ENCODE measurements around the gene DDI2.

DDI2 gene

DNA sequence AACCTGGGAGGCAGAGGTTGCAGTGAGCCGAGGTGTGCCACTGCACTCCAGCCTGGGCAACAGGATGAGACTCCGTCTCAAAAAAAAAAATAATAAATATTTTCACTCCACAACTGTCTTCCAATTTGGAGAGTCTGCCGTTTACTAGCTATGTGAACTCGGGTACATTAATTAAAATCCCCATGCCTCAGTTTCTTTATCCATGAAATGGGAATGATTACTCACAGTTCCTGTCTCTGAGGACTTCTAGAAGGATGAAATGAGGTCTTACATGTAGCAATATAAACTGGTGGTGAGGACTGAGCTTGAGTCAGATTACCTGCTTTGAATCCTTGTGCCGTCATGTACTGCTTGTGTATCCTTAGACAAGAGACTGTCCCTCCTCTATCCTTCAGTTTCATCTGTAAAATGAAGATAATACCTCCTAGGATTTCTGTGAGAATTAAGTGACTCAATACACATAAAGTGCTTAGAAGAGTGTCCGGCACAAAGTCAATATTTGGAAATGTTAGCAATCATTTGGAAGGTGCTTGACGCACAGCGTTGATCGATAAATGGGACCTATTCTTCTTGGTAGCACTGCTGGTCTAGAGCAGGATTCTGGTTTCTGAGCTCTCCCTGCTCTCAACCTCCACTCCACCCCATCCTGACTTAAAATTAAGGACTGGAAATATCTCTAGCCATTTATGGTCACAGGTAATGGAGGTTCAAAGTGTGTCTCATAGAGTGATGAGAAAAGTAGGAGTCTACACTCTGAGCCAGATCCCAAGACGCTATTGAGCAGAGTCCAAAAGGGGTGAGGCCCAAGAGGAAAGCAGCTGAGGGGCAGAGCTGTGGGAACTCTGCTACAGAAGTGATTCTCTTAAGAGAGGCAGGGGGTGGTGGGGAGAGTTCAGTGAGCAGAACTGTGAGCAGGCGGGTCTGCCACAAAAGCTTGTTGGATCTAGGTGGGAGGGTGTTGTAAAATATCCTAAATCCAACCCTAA is 11.6 kb upstream of the DDI2 start:
- no peak for DNase-seq

GRCh38 chr1:15609631-15610030 is 7.6 kb upstream of the DDI2 start:
- DNase-seq, result no peak

- DNase-seq, result no peak
Observed at GRCh38 chr1:15610167-15610566, 7.1 kb upstream of the DDI2 start.

DNA sequence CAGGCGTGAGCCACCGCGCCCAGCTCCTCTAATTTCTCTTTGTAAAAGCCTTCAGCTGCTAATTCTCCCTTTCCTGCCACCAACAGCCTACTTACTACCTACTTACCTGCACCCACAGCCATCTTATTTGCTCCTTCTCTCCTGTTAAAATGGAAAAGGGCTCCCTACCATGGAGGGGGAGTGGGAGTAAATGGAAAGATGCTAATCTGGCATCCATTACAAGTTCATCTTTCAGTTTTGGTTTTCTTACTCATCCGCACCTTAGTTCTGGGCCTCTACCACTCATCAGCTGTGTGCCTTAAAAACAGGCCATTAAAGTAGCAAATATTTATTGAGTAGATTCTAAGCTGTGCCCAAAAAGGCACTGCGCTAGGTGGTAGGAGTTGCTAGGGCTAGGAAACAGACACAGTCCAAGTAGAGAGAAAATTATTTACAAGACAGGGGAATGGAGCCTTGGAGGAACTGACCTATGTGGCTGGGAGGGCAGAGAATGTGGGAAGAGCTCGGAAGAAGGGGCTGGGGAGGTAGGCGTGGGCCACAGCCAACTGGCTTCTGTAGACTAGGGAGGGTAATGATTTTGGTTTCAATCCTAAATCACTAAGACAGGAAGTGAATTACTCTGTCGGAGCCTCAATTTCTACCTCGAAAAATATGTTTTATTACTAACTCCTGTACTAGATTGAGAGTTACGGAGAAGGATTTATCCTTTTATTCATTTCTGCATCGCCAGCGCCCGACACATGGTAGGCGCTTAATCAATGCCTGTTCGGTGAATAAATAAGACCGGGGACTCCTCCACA is 685 bp upstream of the DDI2 start:
- DNase-seq, result peak; percentile 9

GRCh38 chr1:15618077-15618654 is 908 bp downstream of the DDI2 start:
- peak; percentile 33 for DNase-seq

- no peak for DNase-seq
Observed at GRCh38 chr1:15618655-15619525, 1.6 kb downstream of the DDI2 start.

DNA sequence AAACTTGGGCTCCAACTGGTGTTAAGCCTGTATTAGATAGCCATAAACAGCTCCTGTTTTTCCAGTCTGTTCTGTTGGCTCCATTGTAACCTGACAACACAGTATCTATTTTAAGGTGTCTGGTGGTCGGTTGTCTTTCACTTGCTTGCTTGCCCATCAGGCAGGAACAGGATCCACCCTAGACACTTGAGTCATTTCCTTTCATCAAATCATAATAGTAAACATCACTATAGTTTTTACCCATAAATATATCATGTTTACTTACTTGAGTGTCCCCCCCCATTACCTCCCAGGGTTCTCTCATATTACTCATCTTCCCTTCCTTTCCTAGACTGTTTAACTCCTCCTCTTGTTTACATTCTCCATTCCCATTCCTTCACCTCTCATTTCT is 2.9 kb downstream of the DDI2 start:
- peak; percentile 33 for DNase-seq

GRCh38 chr1:15620902-15621682 is 3.8 kb downstream of the DDI2 start:
- DNase-seq, result no peak

GRCh38 chr1:15621975-15622374 is 4.7 kb downstream of the DDI2 start:
- DNase-seq, result no peak

DNA sequence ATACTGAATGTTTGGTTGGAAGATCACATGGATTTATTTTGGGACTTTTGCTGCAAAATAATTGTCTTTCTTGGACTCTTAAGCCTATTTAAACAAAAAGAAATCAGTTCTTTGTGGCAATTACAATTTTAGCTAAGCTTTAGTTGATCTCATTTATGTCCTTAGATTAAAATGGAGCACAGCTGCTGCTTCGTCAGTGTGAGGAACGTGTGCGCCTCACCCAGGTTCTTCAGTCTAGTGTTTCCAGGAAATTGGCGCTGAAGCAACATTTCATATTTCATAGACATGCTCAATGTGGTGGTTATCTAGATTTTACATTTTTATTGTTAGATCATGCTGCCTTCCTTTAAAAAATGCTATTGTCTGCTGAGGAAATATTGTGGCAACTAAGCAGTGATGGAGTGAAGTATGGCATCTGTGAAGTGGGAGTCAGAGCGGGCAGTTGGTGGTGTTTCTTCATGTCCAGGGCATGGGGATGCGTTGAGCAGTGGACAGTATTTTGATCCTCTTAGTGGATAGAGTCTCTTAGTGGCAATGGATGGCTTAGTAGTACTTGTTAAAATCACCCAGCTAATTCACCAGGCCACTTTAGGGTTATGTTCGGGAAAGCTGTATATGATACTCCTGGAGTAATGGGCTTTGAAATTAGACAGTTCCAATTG is 5.6 kb downstream of the DDI2 start:
- DNase-seq, result no peak

DNA sequence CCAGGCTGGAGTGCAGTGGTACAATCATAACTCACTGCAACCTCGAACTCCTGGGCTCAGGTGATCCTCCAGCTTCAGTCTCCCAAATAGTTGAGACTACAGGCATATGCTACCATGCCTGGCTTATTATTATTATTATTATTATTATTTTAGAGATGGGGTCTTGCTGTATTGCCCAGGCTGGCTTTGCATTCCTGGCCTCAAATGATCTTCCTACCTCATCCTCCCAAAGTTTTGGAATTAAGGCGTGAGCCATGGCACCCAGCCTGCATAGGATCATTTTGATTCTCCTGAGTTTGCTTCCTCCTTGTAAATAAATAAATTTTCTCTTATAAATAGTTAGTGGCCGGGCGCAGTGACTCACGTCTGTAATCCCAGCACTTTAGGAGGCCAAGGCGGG is 6.2 kb downstream of the DDI2 start:
- DNase-seq, result no peak

GRCh38 chr1:15624133-15624714 is 7.0 kb downstream of the DDI2 start:
- no peak for DNase-seq

DNA sequence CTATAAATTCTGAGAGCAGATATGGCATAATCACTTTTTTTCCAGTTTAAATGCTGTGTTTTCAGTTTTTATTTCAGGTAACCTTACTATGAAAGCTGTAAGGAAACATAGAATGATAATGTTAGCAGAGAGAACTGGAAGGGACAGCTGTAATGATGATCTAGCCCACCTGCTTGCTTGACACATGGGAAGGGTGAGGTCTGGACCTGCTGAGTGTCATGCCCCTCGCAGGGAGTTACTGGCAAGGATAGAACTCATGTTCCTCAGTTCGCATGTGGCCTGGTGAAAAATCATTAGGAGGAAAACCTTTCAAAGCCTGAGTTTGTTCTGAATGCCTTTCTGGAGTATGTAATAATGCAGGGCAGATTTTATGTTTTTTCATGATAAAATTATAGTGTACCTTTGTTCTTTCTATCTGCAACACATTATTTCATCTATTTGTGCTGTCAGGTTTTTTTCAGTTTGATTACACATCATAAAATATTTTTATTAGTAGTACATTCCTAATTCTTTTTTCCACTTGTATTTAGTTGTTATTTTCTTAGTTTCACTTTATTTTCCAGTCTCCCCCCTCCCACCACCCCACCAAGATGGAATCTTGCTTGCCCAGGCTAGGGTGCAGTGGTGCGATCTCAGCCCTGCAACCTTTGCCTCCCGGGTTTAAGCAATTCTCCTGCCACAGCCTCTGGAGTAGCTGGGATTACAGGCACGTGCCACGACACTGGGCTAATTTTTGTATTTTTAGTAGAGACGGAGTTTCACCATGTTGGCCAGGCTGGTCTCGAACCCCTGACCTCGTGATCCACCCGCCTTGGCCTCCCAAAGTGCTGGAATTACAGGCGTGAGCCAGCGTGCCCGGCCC is 8.0 kb downstream of the DDI2 start:
- no peak for DNase-seq

DNA sequence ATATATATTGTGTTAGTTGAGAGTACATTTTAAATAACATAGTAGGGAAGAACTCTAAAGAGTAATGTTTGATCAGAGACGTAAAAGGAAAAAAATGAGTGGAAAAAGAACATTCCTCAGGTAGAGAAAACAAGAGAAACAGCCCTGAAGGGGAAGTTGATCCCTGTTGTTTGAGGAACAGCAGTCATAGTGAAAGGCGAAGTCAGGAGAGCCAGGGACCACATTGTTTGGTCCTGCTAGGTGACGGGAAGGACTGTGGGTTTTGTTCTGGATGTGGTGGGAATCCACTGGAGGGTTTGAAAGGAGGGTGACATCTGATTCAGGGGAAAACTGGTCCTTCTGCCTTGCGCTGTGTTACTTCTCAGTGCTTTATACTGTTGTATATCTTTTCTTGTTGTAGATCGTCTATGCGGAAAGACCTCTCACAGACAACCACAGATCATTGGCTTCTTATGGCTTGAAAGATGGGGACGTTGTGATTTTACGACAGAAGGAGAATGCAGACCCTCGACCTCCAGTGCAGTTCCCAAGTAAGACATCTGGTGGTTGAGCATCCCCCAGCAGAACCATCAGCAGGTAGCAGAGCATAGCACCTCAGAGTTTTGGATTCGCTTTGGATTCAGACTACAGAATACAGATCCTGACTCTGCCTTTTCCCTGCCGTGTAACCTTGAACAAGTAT is 9.2 kb downstream of the DDI2 start:
- no peak for DNase-seq

DNA sequence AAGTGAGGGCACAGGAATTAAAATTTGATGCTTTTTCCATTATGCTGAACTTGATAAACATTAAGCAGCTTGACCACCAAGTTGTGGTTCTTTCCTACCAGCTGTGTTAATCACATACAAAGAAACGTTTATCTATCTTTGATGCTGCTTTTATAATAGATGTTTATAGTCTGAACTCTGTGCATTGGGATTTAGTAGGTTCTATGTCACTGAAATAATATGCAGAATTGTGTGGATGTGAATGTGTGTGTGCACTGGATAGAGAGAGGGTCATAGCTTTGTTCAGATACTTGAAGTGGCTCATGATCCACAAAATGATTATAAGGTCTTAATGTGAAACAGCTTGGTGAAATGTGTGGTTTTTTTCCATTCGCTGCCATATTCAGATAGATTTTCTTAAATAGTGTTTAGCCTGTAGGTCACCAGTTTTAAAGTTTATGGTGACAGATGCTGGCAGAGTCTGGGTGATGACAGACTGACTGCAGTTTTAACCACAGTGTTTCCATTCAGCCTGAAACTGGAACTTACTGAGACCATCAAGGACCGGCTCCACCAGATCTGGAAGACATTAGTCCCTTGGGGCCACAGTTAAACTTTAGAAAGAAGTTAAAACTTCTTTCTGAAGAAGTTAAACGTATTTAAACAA is 10.2 kb downstream of the DDI2 start:
- DNase-seq, result peak; percentile 39

DNA sequence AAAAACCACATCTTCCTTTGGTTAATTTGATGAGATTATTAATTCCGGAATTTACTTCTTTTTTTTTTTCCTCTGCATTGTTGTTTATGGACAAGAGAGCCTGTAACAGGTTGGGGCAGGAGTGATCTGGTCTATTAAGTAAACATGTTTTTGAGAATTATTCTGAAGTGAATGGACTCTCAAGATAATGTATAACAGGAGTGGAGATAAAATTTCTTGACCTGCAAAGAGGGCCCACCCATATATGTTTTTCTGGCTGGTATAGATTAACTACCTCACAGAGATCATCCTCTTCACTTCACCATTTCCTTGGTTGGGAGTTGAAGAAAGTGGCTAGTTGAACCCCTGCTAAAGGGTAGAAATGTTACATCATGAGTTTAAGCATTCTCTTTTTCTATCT is 10.7 kb downstream of the DDI2 start:
- DNase-seq, result no peak

DNA sequence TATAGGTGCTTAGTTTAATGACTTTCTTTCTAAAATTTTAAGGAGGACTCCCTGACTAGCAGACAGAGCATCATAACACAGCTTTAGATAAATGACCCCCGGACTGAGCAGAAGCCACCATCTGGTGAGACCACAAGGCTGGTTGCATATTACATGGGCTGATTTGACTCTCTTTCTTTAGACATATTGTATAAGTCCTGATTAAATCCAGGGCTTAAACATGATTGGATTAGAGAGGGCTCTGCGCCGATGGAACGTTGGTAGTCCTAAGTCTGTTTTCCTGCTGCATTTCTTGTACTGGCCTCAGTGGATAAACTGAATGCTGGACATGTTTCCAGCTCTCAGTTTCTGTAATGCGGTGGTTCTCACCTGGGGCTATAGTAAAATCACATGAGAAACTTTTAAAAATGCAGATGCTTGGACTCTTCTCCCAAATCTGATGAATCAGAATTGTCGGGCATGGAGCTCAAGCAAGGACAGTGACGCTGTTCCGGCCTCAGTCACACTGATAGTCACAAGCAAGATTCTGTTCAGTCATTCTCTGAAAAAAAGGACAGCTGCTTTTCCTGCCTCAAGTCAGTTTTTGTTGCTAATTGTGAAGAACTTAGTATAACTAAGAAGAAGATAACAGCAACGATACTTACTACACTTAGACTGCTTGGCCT is 16.6 kb downstream of the DDI2 start:
- no peak for DNase-seq

DNA sequence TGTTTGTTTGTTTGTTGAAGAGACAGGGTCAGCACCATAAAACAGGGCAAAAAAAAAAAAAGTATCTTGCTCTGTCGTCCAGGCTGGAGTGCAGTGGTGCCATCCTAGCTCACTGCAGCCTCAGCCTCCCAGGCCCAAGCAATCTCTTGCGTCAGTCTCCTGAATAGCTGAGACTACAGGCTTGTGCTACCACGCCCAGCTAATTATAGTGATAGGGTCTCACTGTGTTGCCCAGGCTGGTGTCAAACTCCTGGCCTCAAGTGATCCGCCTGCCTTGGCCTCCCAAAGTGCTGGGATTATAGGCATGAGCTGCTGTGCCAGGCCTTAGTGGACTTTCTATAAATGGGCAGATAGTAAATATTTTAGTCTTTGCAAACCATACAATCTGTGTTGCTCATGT is 19.2 kb downstream of the DDI2 start:
- no peak for DNase-seq
